Panc1 (cell line): Measurements from ENCODE around the gene TAPBP. TPM values are rescaled to one million over a fixed set of nuclear protein-coding genes. Genes with fewer than 3 reads are reported as not detected.

Experiments
- ATAC-seq: fragments of 200-7000 bp; cut with Tn5 transposase; 2 replicates; pipeline ENCODE4 v1.9.1; 2020; ENCODE audit warnings: mild to moderate bottlenecking, moderate library complexity
- BruUV-seq: library from RNA; stranded (reverse); fragments of 400-500 nt; replicated peaks from 2 replicates; lab custom pipeline; 2021; lab: Mats Ljungman, UMichigan
- CTCF ChIA-PET: fragments of 300-600 bp; sonication (Branson Sonifier 250); formaldehyde crosslinking; loops from one replicate; lab custom pipeline; 2022; ENCODE audit warnings: antibody characterized with exemption; lab: Charles Lee
- POLR2A ChIA-PET: fragments of 300-600 bp; sonication (Branson Sonifier 250); formaldehyde crosslinking; loops from one replicate; lab custom pipeline; 2022; ENCODE audit warnings: antibody characterized with exemption; lab: Charles Lee
- DNase-seq: peaks from one replicate; pipeline ENCODE4 v3.0.0-alpha.2; 2010; ENCODE audit warnings: low read depth, low spot score
- H3K27ac ChIP-seq: 2 replicates; pipeline ENCODE4 v1.5.1; 2011; ENCODE audit warnings: mild to moderate bottlenecking, low read length, inconsistent platforms
- H3K27me3 ChIP-seq: fragments of 200-500 bp; sonication (Bioruptor generic); 2 replicates; pipeline ENCODE4 v1.6.0; 2014; ENCODE audit warnings: low read length, inconsistent platforms; ENCODE audit not compliant: control insufficient read depth, insufficient read depth
- H3K36me3 ChIP-seq: fragments of 200-500 bp; sonication (Bioruptor generic); 2 replicates; pipeline ENCODE4 v1.5.1; 2014; ENCODE audit warnings: inconsistent platforms, mild to moderate bottlenecking, low read length, moderate library complexity; ENCODE audit not compliant: control insufficient read depth, insufficient read depth
- H3K4me1 ChIP-seq: 2 replicates; pipeline ENCODE4 v1.5.1; 2011; ENCODE audit warnings: inconsistent platforms, mild to moderate bottlenecking, low read length, moderate library complexity; ENCODE audit not compliant: control insufficient read depth, insufficient read depth
- H3K4me3 ChIP-seq, 2 experiments: 2 replicates each; pipeline ENCODE4 v1.5.1; 2011 to 2012; ENCODE audit warnings: low read depth in 2 of 2, low read length in 2 of 2, mild to moderate bottlenecking in 2 of 2, inconsistent platforms in 1 of 2, moderate library complexity in 1 of 2
- H3K9me3 ChIP-seq: fragments of 200-500 bp; sonication (Bioruptor generic); 2 replicates; pipeline ENCODE4 v1.5.1; 2014; ENCODE audit warnings: low read depth, mild to moderate bottlenecking, inconsistent platforms, low read length, moderate library complexity; ENCODE audit not compliant: control insufficient read depth, insufficient read depth
- POLR2AphosphoS5 ChIP-seq: IDR thresholded peaks from 2 replicates; pipeline ENCODE4 v1.6.1; 2012; ENCODE audit warnings: mild to moderate bottlenecking, low read depth, low read length, moderate library complexity
- SIN3A ChIP-seq: IDR thresholded peaks from 2 replicates; pipeline ENCODE4 v1.6.1; 2012; ENCODE audit warnings: low read depth, mild to moderate bottlenecking, low read length, moderate library complexity, borderline replicate concordance; ENCODE audit not compliant: insufficient read depth
- TCF7L2 ChIP-seq: IDR thresholded peaks from 2 replicates; pipeline ENCODE4 v1.6.1; 2011; ENCODE audit warnings: mild to moderate bottlenecking, low read depth, low read length, inconsistent platforms
- in situ Hi-C: cut with HindIII; loops from 2 replicates; pipeline ENCODE4 v1.10.0; 2016; ENCODE audit warnings: low sequenced_read_pairs, low pct_unique_long_range_greater_than_20kb
- intact Hi-C: fragments of 100-400 bp; cut with micrococcal nuclease; formaldehyde crosslinking; loops from one replicate; pipeline ENCODE4 v1.10.0; 2022; ENCODE audit not compliant: unreplicated experiment
- total RNA-seq: library from RNA; stranded (reverse); gene quantifications from one replicate; pipeline ENCODE4 v1.2.1, GENCODE V29; 2021; ENCODE audit not compliant: unreplicated experiment
- TF ChIP-seq, protein P1 (sequence below): fragments of 450-650 bp; IDR thresholded peaks from 2 replicates; pipeline ENCODE4 v1.5.1; 2017; ENCODE audit warnings: mild to moderate bottlenecking
- TF ChIP-seq, protein P2 (sequence below), 2 experiments: IDR thresholded peaks; 2 replicates each; pipeline ENCODE4 v1.6.1; 2011 to 2012; ENCODE audit warnings: low read depth in 2 of 2, control low read depth in 1 of 2, low read length in 1 of 2, mild to moderate bottlenecking in 1 of 2, moderate library complexity in 1 of 2; ENCODE audit not compliant: insufficient read depth in 1 of 2

The TAPBP gene
- total RNA-seq, 1 experiment from 2014 or later, result 246 TPM

- peak overlapping the region; percentile 55 for H3K27ac ChIP-seq
- ATAC-seq, result peak; percentile 33
- TF ChIP-seq, protein P1, sequence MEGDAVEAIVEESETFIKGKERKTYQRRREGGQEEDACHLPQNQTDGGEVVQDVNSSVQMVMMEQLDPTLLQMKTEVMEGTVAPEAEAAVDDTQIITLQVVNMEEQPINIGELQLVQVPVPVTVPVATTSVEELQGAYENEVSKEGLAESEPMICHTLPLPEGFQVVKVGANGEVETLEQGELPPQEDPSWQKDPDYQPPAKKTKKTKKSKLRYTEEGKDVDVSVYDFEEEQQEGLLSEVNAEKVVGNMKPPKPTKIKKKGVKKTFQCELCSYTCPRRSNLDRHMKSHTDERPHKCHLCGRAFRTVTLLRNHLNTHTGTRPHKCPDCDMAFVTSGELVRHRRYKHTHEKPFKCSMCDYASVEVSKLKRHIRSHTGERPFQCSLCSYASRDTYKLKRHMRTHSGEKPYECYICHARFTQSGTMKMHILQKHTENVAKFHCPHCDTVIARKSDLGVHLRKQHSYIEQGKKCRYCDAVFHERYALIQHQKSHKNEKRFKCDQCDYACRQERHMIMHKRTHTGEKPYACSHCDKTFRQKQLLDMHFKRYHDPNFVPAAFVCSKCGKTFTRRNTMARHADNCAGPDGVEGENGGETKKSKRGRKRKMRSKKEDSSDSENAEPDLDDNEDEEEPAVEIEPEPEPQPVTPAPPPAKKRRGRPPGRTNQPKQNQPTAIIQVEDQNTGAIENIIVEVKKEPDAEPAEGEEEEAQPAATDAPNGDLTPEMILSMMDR, result no peak
- TF ChIP-seq POLR2AphosphoS5, result 0 out of 2 replicates have a peak, but pooled peaks have one; percentile 9
- peaks cover 3% of the 10 kb centered on the region; the same call in 1 of the 2 replicates for H3K36me3 ChIP-seq
- H3K27me3 ChIP-seq, result no peaks in the 10 kb centered on the region
- intact Hi-C loops (no loop called here), in situ Hi-C loops (no loop called here)
- no peak for DNase-seq
- peak overlapping the region; percentile 72 to 80 for H3K4me3 ChIP-seq
- no peaks in the 10 kb centered on the region for H3K9me3 ChIP-seq
- ChIA-PET POLR2A (interaction anchor here (1.0 to 1.6 kb wide), 2 partner anchors 8 to 15 kb away, joined by 3 to 5 read pairs; partner anchors contain the start of genes PFDN6 and WDR46), CTCF (interaction anchor here (0.6 kb wide), 1 partner anchor 264 kb away, joined by 14 read pairs; no protein-coding TSS in a partner anchor)
- peaks cover 13% of the 10 kb centered on the region for H3K4me1 ChIP-seq
- no TSS peak for BruUV-seq
Measured at GRCh38 chr6:33297406-33297955, 16.4 kb downstream of the TAPBP start.

- no peak for DNase-seq
- peak overlapping the region; percentile 72 to 80 for H3K4me3 ChIP-seq
- in situ Hi-C loops, result no loop called here
- POLR2A ChIA-PET, result interaction anchor here (1.0 to 1.6 kb wide), 2 partner anchors 8 to 15 kb away, joined by 3 to 5 read pairs; partner anchors contain the start of genes PFDN6 and WDR46
- H3K9me3 ChIP-seq, result no peaks in the 10 kb centered on the region
- CTCF ChIA-PET, result interaction anchor here (0.6 kb wide), 1 partner anchor 265 kb away, joined by 14 read pairs; no protein-coding TSS in a partner anchor
- ATAC-seq, result no peak
- no peak for TF ChIP-seq TCF7L2
- TF ChIP-seq POLR2AphosphoS5, result 0 out of 2 replicates have a peak, but pooled peaks have one; percentile 11
- TF ChIP-seq SIN3A, result no peak
- TF ChIP-seq, protein P2, sequence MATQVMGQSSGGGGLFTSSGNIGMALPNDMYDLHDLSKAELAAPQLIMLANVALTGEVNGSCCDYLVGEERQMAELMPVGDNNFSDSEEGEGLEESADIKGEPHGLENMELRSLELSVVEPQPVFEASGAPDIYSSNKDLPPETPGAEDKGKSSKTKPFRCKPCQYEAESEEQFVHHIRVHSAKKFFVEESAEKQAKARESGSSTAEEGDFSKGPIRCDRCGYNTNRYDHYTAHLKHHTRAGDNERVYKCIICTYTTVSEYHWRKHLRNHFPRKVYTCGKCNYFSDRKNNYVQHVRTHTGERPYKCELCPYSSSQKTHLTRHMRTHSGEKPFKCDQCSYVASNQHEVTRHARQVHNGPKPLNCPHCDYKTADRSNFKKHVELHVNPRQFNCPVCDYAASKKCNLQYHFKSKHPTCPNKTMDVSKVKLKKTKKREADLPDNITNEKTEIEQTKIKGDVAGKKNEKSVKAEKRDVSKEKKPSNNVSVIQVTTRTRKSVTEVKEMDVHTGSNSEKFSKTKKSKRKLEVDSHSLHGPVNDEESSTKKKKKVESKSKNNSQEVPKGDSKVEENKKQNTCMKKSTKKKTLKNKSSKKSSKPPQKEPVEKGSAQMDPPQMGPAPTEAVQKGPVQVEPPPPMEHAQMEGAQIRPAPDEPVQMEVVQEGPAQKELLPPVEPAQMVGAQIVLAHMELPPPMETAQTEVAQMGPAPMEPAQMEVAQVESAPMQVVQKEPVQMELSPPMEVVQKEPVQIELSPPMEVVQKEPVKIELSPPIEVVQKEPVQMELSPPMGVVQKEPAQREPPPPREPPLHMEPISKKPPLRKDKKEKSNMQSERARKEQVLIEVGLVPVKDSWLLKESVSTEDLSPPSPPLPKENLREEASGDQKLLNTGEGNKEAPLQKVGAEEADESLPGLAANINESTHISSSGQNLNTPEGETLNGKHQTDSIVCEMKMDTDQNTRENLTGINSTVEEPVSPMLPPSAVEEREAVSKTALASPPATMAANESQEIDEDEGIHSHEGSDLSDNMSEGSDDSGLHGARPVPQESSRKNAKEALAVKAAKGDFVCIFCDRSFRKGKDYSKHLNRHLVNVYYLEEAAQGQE (IDR thresholded peaks at IDR 0.05; ENCODE audit: insufficient read depth in 1 of 2, low read depth in 2 of 2, low read length in 1 of 2), result no peak
- TF ChIP-seq, protein P1, result no peak
- H3K27me3 ChIP-seq, result no peaks in the 10 kb centered on the region
- BruUV-seq, result no TSS peak
- peak overlapping the region; percentile 55 for H3K27ac ChIP-seq
- H3K36me3 ChIP-seq, result peaks cover 3% of the 10 kb centered on the region; the same call in 1 of the 2 replicates
- intact Hi-C loops, result no loop called here
- H3K4me1 ChIP-seq, result peaks cover 13% of the 10 kb centered on the region
Measured at GRCh38 chr6:33296797-33297405, 17.0 kb downstream of the TAPBP start.
